Panc1 (cell line): ENCODE results near the gene CCM2.

Experiments
- POLR2AphosphoS5 ChIP-seq: IDR thresholded peaks from 2 replicates; pipeline ENCODE4 v1.6.1; 2012; ENCODE audit warnings: mild to moderate bottlenecking, low read depth, low read length, moderate library complexity
- SIN3A ChIP-seq: IDR thresholded peaks from 2 replicates; pipeline ENCODE4 v1.6.1; 2012; ENCODE audit warnings: low read depth, mild to moderate bottlenecking, low read length, moderate library complexity, borderline replicate concordance; ENCODE audit not compliant: insufficient read depth
- TCF7L2 ChIP-seq: IDR thresholded peaks from 2 replicates; pipeline ENCODE4 v1.6.1; 2011; ENCODE audit warnings: mild to moderate bottlenecking, low read depth, low read length, inconsistent platforms
- TF ChIP-seq, protein P1 (sequence below): fragments of 450-650 bp; IDR thresholded peaks from 2 replicates; pipeline ENCODE4 v1.5.1; 2017; ENCODE audit warnings: mild to moderate bottlenecking
- TF ChIP-seq, protein P2 (sequence below), 2 experiments: IDR thresholded peaks; 2 replicates each; pipeline ENCODE4 v1.6.1; 2011 to 2012; ENCODE audit warnings: low read depth in 2 of 2, control low read depth in 1 of 2, low read length in 1 of 2, mild to moderate bottlenecking in 1 of 2, moderate library complexity in 1 of 2; ENCODE audit not compliant: insufficient read depth in 1 of 2

DNA sequence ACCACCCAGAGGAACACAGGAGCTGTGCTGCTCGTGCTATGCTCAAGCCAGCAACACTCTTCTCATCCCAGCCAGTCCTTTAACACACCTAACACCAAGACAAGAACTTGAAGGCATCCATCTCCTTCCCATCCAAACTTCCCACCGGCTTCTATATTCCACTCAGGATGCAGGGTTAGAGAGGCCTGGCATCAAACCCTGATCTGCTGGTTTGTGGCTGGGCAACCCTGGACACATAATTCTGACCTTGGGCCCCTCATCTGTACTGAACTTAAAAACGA lies 15.6 kb upstream of the CCM2 start:
- TF ChIP-seq, protein P1, sequence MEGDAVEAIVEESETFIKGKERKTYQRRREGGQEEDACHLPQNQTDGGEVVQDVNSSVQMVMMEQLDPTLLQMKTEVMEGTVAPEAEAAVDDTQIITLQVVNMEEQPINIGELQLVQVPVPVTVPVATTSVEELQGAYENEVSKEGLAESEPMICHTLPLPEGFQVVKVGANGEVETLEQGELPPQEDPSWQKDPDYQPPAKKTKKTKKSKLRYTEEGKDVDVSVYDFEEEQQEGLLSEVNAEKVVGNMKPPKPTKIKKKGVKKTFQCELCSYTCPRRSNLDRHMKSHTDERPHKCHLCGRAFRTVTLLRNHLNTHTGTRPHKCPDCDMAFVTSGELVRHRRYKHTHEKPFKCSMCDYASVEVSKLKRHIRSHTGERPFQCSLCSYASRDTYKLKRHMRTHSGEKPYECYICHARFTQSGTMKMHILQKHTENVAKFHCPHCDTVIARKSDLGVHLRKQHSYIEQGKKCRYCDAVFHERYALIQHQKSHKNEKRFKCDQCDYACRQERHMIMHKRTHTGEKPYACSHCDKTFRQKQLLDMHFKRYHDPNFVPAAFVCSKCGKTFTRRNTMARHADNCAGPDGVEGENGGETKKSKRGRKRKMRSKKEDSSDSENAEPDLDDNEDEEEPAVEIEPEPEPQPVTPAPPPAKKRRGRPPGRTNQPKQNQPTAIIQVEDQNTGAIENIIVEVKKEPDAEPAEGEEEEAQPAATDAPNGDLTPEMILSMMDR, result no peak
- no peak for TF ChIP-seq POLR2AphosphoS5
- no peak for TF ChIP-seq TCF7L2
- TF ChIP-seq, protein P2, sequence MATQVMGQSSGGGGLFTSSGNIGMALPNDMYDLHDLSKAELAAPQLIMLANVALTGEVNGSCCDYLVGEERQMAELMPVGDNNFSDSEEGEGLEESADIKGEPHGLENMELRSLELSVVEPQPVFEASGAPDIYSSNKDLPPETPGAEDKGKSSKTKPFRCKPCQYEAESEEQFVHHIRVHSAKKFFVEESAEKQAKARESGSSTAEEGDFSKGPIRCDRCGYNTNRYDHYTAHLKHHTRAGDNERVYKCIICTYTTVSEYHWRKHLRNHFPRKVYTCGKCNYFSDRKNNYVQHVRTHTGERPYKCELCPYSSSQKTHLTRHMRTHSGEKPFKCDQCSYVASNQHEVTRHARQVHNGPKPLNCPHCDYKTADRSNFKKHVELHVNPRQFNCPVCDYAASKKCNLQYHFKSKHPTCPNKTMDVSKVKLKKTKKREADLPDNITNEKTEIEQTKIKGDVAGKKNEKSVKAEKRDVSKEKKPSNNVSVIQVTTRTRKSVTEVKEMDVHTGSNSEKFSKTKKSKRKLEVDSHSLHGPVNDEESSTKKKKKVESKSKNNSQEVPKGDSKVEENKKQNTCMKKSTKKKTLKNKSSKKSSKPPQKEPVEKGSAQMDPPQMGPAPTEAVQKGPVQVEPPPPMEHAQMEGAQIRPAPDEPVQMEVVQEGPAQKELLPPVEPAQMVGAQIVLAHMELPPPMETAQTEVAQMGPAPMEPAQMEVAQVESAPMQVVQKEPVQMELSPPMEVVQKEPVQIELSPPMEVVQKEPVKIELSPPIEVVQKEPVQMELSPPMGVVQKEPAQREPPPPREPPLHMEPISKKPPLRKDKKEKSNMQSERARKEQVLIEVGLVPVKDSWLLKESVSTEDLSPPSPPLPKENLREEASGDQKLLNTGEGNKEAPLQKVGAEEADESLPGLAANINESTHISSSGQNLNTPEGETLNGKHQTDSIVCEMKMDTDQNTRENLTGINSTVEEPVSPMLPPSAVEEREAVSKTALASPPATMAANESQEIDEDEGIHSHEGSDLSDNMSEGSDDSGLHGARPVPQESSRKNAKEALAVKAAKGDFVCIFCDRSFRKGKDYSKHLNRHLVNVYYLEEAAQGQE (IDR thresholded peaks at IDR 0.05; ENCODE audit: insufficient read depth in 1 of 2, low read depth in 2 of 2, low read length in 1 of 2), result no peak
- no peak for TF ChIP-seq SIN3A
